ENCODE results near the gene RGS13.

Gene RGS13

GRCh38 chr1:192709544-192709943 lies 73.6 kb downstream of the RGS13 start:
- no peak overlapping the region for H3K4me2 ChIP-seq (ENCODE audit: low read depth, low read length, poor library complexity, severe bottlenecking)
- H3K9me2 ChIP-seq (replicated peaks; ENCODE audit: low read depth, low read length): no peaks in the 10 kb centered on the region
- no peaks in the 10 kb centered on the region for H3F3A ChIP-seq (ENCODE audit: low read depth)
- H3K79me2 ChIP-seq (ENCODE audit: insufficient read depth, low read length): no peaks in the 10 kb centered on the region; the same call in 1 of the 2 replicates
- TF ChIP-seq EZH2phosphoT487 (IDR thresholded peaks at IDR 0.05; ENCODE audit: borderline replicate concordance): no peak
- TF ChIP-seq, protein P1, sequence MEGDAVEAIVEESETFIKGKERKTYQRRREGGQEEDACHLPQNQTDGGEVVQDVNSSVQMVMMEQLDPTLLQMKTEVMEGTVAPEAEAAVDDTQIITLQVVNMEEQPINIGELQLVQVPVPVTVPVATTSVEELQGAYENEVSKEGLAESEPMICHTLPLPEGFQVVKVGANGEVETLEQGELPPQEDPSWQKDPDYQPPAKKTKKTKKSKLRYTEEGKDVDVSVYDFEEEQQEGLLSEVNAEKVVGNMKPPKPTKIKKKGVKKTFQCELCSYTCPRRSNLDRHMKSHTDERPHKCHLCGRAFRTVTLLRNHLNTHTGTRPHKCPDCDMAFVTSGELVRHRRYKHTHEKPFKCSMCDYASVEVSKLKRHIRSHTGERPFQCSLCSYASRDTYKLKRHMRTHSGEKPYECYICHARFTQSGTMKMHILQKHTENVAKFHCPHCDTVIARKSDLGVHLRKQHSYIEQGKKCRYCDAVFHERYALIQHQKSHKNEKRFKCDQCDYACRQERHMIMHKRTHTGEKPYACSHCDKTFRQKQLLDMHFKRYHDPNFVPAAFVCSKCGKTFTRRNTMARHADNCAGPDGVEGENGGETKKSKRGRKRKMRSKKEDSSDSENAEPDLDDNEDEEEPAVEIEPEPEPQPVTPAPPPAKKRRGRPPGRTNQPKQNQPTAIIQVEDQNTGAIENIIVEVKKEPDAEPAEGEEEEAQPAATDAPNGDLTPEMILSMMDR (conservative IDR thresholded peaks at IDR 0.05; ENCODE audit: low read length): no peak
- no peak overlapping the region for H3K9ac ChIP-seq (ENCODE audit: low read depth, low read length, poor library complexity, severe bottlenecking)
- no peaks in the 10 kb centered on the region for H3K36me3 ChIP-seq (ENCODE audit: insufficient read depth, low read length)
- H3K27me3 ChIP-seq (ENCODE audit: insufficient read depth, low read length, poor library complexity, severe bottlenecking): no peaks in the 10 kb centered on the region
- no peak overlapping the region for H3K4me3 ChIP-seq (ENCODE audit: low read length, poor library complexity, severe bottlenecking)
- no peaks in the 10 kb centered on the region for H3K4me1 ChIP-seq (ENCODE audit: insufficient read depth, low read length, poor library complexity, severe bottlenecking)
- no peaks in the 10 kb centered on the region for H4K20me1 ChIP-seq (ENCODE audit: insufficient read depth, low read length, poor library complexity, severe bottlenecking)
- H3K9me3 ChIP-seq (ENCODE audit: insufficient read depth, low read depth, low read length): no peaks in the 10 kb centered on the region
- no peak overlapping the region for H2AFZ ChIP-seq (ENCODE audit: low read length)
